HUDEP-2 (cell line): Measurements from ENCODE around the gene BBS4.
A peak's percentile ranks its signal among the peaks of the same experiment; 100 is the strongest.
"Not testable (repeated sequence)": the region's sequence is repeated elsewhere in the genome, so short reads cannot be mapped to it uniquely, and the experiment has no call there.

Source experiments
- DNase-seq, 76 experiments: peaks; one replicate each; lab custom pipeline; 2025; ENCODE audit not compliant: unreplicated experiment in 76 of 76; lab: John Stamatoyannopoulos, UW

Gene BBS4

DNA sequence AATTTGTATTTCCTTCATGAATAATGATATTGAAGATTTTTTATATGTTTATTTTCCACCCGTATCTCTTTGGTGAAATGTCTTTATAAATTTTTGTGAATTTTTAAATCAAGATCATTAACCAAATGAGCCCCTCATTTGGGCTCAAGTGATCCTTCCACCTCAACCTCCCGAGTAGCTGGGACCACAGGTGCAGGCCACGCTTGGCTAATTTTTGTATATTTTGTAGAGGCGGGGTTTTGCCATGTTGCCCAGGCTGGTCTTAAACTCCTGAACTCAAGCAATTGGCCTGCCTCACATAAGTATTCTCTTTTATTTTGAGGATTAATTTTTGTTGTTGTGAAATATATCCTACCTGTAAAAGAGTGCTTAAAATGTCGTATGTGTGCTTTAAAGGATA, 4.9 kb downstream of the BBS4 start:
- no peak for DNase-seq

DNA sequence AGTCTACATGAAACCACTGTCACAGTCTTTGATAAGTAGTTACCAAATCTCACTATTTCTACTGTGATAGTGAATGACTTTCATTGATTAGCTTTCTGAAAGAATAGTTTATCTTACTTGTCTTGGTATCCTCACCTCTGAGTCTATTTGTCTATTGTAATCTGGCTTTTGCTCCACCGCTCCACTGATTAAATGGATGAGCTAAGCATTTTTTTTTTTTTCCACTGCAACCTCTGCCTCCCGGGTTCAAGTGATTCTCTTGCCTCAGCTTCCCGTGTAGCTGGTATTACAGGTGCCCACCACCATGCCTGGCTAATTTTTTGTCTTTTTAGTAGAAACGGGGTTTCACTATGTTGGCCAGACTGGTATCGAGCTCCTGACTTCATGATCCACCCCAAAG, 12.9 kb downstream of the BBS4 start:
- DNase-seq, result no peak

- DNase-seq, result no peak
Observed at GRCh38 chr15:72700076-72700475, 14.1 kb downstream of the BBS4 start.

GRCh38 chr15:72706266-72706665, 20.3 kb downstream of the BBS4 start:
- no peak for DNase-seq

DNA sequence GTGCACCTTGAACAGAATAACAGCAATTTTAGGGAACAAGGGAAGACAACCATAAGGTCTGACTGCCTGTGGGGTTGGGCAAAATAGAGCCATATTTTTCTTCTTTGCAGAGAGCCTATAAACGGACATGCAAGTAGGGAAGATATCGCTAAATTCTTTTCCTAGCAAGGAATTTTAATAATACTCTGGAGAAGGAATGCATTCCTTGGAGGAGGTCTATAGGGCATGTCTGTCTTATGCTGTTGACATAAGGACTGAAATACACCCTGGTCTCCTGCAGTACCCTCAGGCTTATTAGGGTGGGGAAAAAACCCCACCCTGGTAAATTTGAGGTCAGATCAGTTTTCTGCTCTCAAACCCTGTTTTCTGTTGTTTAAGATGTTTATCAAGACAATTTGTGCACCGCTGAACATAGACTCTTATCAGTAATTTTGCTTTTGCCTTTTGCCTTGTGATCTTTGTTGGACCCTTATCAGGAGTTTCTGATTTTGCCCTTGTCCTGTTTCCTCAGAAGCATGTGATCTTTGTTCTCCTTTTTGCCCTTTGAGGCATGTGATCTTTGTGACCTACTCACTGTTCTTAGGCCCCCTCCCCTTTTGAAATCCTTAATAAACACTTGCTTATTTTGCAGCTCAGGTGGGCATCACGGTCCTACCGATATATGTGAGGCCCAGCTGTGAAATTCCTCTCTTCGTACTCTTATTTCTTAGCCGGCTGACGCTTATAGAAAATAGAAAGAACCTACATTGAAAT, 22.7 kb downstream of the BBS4 start:
- DNase-seq, result peak in 4 of 76 experiments; percentile 2 to 13 (median 6)

- peak in 50 of 76 experiments; percentile 1 to 64 (median 28) for DNase-seq
Observed at GRCh38 chr15:72722071-72722696, 36.2 kb downstream of the BBS4 start.

DNA sequence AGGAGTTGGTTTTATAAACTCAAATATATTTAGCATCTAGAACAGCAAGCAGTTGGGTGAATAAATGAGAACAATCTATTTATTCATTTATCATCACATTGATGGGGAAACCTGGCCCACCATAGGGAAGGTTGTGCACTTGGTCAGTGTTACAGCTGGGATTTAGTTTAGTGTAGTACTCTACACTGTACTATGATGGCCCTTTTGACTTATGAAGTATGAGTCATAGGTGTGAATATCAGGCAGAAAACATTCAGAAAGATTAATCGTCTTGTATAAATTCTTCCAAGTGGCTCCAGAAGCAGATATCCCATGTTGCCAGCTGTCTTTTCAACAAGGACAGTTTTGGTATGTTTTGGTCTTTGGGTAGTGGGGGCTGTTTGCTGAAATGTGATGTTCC, 38.0 kb downstream of the BBS4 start:
- no peak for DNase-seq

DNA sequence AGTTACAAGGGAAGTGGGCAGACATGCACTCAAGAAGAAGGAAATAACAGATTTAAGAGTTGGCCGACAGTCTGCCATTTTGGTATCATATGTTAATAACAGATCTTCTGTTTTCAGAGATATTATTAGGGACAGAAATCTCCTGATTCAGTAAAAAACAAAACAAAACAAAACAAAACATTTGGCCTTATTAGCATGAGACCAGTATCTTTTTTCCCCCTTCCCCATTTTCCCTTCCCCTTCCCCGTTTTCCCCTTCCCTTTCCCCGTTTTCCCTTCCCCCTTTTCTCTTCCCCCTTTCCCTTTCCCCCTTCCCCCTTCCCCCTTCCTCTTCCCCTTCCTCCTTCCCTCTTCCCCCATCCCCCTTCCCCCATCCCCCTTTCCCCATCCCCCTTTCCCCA, 39.4 kb downstream of the BBS4 start:
- DNase-seq, result no peak

- DNase-seq, result not testable (repeated sequence)
Observed at GRCh38 chr15:72725851-72726250, 39.8 kb downstream of the BBS4 start.

GRCh38 chr15:72727154-72727553, 41.1 kb downstream of the BBS4 start:
- DNase-seq, result no peak

DNA sequence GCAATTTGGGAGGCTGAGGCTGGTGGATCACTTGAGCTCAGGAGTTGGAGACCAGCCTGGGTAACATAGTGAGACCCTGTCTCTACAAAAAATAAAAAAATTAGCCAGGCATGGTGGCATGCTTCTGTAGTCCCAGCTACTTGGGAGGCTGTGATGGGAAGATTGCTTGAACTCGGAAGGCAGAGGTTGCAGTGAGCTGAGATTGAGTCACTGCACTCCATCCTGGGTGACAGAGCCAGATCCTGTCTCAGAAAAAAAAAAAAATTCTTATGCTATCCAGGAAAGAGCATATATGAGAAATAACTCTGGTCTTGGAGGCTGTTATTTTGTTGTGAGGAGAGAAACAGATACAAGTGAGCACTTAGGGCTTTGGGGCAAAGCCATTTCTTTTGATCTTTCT, 42.2 kb downstream of the BBS4 start:
- DNase-seq, result not testable (repeated sequence)

DNA sequence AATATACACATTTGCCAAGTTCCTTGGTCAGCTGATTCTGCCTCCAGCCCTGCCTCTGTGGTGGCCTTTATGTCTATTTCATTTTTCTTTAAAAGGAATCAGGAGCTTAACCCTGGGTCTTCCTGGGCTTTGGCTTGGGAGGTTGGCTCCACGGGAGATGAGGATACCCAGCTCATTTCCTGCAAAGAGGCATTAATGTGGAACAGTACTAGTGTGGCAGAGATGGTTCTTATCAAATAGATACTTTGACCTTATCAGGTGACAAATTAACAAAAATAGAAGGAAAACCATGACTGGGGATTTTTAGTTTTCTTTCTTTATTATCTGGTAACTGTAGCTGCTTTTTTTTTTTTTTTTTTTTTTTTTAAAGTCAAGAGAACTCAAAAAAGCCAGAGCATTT, 42.8 kb downstream of the BBS4 start:
- no peak for DNase-seq

DNA sequence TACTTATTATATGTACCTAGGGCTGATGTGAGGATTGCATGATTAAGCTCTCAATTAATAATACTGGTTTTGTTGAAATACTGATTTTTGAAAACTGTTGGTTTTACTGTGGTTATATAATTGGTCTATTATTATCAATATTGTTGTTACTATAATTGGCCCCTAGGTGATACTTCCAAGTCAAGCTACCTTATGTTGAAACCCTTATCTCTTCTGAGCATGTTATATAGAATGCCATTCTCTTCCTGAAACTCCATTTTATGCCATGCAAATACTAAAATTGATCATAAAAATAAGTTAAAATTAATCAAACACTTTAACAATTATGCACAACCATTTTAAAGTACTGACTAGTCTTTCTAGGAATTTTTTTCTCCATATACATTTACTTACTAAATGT, 46.1 kb downstream of the BBS4 start:
- DNase-seq, result no peak

- no peak for DNase-seq
Observed at GRCh38 chr15:72732516-72732915, 46.5 kb downstream of the BBS4 start.

GRCh38 chr15:72733941-72734738, 48.1 kb downstream of the BBS4 start:
- no peak for DNase-seq

DNA sequence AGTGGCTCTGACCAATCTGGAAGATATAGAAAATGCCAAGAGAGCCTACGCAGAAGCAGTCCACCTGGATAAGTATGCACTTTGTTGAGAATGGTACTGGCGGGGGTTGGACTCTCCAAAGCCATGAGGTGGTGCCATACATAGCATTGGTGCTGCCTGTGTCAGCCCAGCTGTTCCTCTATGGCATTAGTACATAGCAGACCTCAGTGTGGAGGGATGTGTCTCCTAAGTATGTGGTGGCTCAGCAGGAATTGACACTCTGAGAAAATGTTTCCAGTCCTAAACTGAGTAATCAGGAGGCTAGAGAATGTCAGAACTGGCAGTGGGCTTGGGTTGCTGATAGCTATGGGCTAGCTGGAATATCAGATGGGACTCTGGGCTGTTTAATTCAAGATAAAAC, 49.1 kb downstream of the BBS4 start:
- DNase-seq, result no peak

DNA sequence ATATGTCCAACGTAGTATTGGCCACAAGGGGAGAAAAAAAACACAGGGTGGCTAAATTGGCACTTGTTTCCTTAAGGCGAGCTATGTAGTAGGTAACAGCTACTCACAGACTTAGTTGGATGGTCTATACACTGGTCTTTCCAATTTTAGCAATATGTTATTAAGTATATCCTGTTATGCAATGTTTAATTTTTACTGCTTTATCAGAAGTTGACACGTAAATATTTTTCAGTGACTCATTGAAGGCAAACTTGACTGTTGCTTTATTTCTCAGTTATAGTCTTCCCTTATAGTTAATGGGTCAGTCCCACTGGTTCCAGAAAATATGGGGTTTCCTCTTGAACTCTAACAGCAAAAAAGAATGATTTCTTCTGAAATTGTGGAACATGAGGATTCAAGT, 51.1 kb downstream of the BBS4 start:
- DNase-seq, result no peak

DNA sequence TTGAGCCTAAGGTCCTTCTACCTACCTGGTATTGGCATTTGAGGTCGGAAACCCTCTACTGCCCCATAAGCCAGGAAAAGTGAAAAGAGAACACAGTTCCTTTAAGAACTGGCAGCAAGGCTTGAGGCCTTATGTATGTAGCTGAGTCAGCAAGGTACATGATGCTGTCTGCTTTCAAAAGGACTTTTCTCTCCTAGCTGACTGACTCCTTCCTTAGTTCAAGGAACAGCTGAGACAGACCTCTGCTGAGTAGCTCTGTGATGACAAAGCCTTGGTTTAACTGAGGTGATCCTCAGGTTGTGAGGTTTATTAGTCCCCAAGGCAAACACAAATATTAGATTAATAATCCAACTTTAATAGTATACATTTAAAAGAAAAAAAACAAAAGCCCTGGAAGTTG, 51.7 kb downstream of the BBS4 start:
- DNase-seq, result no peak

- DNase-seq, result no peak
Observed at GRCh38 chr15:72740219-72740618, 54.2 kb downstream of the BBS4 start.

GRCh38 chr15:72749700-72750099, 63.7 kb downstream of the BBS4 start:
- no peak for DNase-seq

DNA sequence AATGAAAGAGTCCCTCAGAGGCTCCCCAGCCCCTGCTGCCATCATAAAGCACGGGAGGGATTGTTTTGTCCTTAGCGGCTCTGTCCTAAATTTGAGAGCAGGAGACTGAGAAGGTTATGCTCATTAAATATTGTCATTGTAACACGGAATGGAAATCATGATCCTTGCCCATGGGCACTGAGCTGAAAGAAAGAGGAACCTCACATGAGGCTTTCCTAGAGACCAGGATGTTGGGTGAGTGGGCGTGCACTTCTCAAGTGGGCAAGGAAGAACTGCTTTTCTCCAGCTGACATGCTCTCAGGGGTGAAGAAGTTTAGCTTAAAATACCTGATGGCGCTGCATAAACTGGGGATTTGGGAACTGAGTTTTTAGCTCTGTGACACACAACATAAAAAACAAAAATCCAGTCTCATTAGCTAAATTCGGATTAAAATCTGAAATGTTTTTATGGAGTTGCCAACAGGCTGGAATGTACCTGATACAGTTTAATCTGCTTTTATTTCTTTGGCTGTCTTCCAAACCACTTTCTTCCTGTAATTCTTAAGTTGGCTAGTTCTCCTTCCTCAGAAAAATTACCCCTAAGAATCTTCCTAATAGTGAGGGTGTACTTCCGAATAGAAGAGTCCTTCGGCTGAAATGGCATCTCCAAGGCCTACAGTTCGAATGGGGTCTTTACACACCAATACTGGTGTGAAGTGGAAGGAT, 65.9 kb downstream of the BBS4 start:
- peak in 3 of 76 experiments; percentile 2 to 12 (median 9) for DNase-seq
